Panc1 (cell line): ENCODE measurements around the gene NXT1. TPM values are rescaled to one million over a fixed set of nuclear protein-coding genes. Genes with fewer than 3 reads are reported as not detected.

Experiments
- ATAC-seq: fragments of 200-7000 bp; cut with Tn5 transposase; 2 replicates; pipeline ENCODE4 v1.9.1; 2020; ENCODE audit warnings: mild to moderate bottlenecking, moderate library complexity
- BruUV-seq: library from RNA; stranded (reverse); fragments of 400-500 nt; replicated peaks from 2 replicates; lab custom pipeline; 2021; lab: Mats Ljungman, UMichigan
- CTCF ChIA-PET: fragments of 300-600 bp; sonication (Branson Sonifier 250); formaldehyde crosslinking; loops from one replicate; lab custom pipeline; 2022; ENCODE audit warnings: antibody characterized with exemption; lab: Charles Lee
- POLR2A ChIA-PET: fragments of 300-600 bp; sonication (Branson Sonifier 250); formaldehyde crosslinking; loops from one replicate; lab custom pipeline; 2022; ENCODE audit warnings: antibody characterized with exemption; lab: Charles Lee
- DNase-seq: peaks from one replicate; pipeline ENCODE4 v3.0.0-alpha.2; 2010; ENCODE audit warnings: low read depth, low spot score
- H3K27ac ChIP-seq: 2 replicates; pipeline ENCODE4 v1.5.1; 2011; ENCODE audit warnings: mild to moderate bottlenecking, low read length, inconsistent platforms
- H3K27me3 ChIP-seq: fragments of 200-500 bp; sonication (Bioruptor generic); 2 replicates; pipeline ENCODE4 v1.6.0; 2014; ENCODE audit warnings: low read length, inconsistent platforms; ENCODE audit not compliant: control insufficient read depth, insufficient read depth
- H3K36me3 ChIP-seq: fragments of 200-500 bp; sonication (Bioruptor generic); 2 replicates; pipeline ENCODE4 v1.5.1; 2014; ENCODE audit warnings: inconsistent platforms, mild to moderate bottlenecking, low read length, moderate library complexity; ENCODE audit not compliant: control insufficient read depth, insufficient read depth
- H3K4me1 ChIP-seq: 2 replicates; pipeline ENCODE4 v1.5.1; 2011; ENCODE audit warnings: inconsistent platforms, mild to moderate bottlenecking, low read length, moderate library complexity; ENCODE audit not compliant: control insufficient read depth, insufficient read depth
- H3K4me3 ChIP-seq, 2 experiments: 2 replicates each; pipeline ENCODE4 v1.5.1; 2011 to 2012; ENCODE audit warnings: low read depth in 2 of 2, low read length in 2 of 2, mild to moderate bottlenecking in 2 of 2, inconsistent platforms in 1 of 2, moderate library complexity in 1 of 2
- H3K9me3 ChIP-seq: fragments of 200-500 bp; sonication (Bioruptor generic); 2 replicates; pipeline ENCODE4 v1.5.1; 2014; ENCODE audit warnings: low read depth, mild to moderate bottlenecking, inconsistent platforms, low read length, moderate library complexity; ENCODE audit not compliant: control insufficient read depth, insufficient read depth
- POLR2AphosphoS5 ChIP-seq: IDR thresholded peaks from 2 replicates; pipeline ENCODE4 v1.6.1; 2012; ENCODE audit warnings: mild to moderate bottlenecking, low read depth, low read length, moderate library complexity
- SIN3A ChIP-seq: IDR thresholded peaks from 2 replicates; pipeline ENCODE4 v1.6.1; 2012; ENCODE audit warnings: low read depth, mild to moderate bottlenecking, low read length, moderate library complexity, borderline replicate concordance; ENCODE audit not compliant: insufficient read depth
- TCF7L2 ChIP-seq: IDR thresholded peaks from 2 replicates; pipeline ENCODE4 v1.6.1; 2011; ENCODE audit warnings: mild to moderate bottlenecking, low read depth, low read length, inconsistent platforms
- in situ Hi-C: cut with HindIII; loops from 2 replicates; pipeline ENCODE4 v1.10.0; 2016; ENCODE audit warnings: low sequenced_read_pairs, low pct_unique_long_range_greater_than_20kb
- intact Hi-C: fragments of 100-400 bp; cut with micrococcal nuclease; formaldehyde crosslinking; loops from one replicate; pipeline ENCODE4 v1.10.0; 2022; ENCODE audit not compliant: unreplicated experiment
- total RNA-seq: library from RNA; stranded (reverse); gene quantifications from one replicate; pipeline ENCODE4 v1.2.1, GENCODE V29; 2021; ENCODE audit not compliant: unreplicated experiment
- TF ChIP-seq, protein P1 (sequence below), 2 experiments: IDR thresholded peaks; 2 replicates each; pipeline ENCODE4 v1.6.1; 2011 to 2012; ENCODE audit warnings: low read depth in 2 of 2, control low read depth in 1 of 2, low read length in 1 of 2, mild to moderate bottlenecking in 1 of 2, moderate library complexity in 1 of 2; ENCODE audit not compliant: insufficient read depth in 1 of 2
- TF ChIP-seq, protein P2 (sequence below): fragments of 450-650 bp; IDR thresholded peaks from 2 replicates; pipeline ENCODE4 v1.5.1; 2017; ENCODE audit warnings: mild to moderate bottlenecking

The NXT1 gene
- total RNA-seq, 1 experiment from 2014 or later, result 31.3 TPM

DNA sequence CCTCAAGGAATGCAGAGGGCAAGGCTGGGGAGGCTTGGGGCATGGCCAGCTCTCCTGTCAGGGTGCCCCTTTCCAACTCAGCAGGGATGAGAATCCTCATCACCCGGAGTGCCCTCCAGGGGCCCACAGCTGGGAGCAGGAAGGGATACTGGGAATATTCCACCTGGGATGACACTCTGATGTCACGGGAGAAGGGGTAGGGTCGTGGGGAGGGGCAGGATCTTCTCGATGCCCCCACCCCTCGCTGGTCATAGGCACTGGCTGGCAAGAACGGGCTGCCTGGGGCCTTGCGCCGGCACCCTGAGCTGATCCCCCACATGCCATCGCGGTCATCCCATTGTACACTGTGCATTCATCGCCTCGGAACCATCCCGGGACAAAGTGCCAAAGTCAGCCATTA lies 10.6 kb upstream of the NXT1 start:
- DNase-seq, result no peak
- Histone ChIP-seq H3K9me3 (no peaks in the 10 kb centered on the region), H3K4me1 (no peaks in the 10 kb centered on the region), H3K27ac (no peak overlapping the region), H3K36me3 (no peaks in the 10 kb centered on the region), H3K4me3 (no peak overlapping the region), H3K27me3 (no peaks in the 10 kb centered on the region)
- in situ Hi-C loops, result no loop called here
- ChIA-PET CTCF (interaction anchor here (0.8 to 1.7 kb wide), 4 partner anchors 10 to 648 kb away, joined by 3 to 20 read pairs (median 3); no protein-coding TSS in a partner anchor), POLR2A (interaction anchor here (1.0 kb wide), 1 partner anchor 10 kb away, joined by 4 read pairs; no protein-coding TSS in a partner anchor)
- TF ChIP-seq, protein P1, sequence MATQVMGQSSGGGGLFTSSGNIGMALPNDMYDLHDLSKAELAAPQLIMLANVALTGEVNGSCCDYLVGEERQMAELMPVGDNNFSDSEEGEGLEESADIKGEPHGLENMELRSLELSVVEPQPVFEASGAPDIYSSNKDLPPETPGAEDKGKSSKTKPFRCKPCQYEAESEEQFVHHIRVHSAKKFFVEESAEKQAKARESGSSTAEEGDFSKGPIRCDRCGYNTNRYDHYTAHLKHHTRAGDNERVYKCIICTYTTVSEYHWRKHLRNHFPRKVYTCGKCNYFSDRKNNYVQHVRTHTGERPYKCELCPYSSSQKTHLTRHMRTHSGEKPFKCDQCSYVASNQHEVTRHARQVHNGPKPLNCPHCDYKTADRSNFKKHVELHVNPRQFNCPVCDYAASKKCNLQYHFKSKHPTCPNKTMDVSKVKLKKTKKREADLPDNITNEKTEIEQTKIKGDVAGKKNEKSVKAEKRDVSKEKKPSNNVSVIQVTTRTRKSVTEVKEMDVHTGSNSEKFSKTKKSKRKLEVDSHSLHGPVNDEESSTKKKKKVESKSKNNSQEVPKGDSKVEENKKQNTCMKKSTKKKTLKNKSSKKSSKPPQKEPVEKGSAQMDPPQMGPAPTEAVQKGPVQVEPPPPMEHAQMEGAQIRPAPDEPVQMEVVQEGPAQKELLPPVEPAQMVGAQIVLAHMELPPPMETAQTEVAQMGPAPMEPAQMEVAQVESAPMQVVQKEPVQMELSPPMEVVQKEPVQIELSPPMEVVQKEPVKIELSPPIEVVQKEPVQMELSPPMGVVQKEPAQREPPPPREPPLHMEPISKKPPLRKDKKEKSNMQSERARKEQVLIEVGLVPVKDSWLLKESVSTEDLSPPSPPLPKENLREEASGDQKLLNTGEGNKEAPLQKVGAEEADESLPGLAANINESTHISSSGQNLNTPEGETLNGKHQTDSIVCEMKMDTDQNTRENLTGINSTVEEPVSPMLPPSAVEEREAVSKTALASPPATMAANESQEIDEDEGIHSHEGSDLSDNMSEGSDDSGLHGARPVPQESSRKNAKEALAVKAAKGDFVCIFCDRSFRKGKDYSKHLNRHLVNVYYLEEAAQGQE (IDR thresholded peaks at IDR 0.05; ENCODE audit: insufficient read depth in 1 of 2, low read depth in 2 of 2, low read length in 1 of 2), result no peak
- TF ChIP-seq POLR2AphosphoS5, result no peak
- TF ChIP-seq, protein P2, sequence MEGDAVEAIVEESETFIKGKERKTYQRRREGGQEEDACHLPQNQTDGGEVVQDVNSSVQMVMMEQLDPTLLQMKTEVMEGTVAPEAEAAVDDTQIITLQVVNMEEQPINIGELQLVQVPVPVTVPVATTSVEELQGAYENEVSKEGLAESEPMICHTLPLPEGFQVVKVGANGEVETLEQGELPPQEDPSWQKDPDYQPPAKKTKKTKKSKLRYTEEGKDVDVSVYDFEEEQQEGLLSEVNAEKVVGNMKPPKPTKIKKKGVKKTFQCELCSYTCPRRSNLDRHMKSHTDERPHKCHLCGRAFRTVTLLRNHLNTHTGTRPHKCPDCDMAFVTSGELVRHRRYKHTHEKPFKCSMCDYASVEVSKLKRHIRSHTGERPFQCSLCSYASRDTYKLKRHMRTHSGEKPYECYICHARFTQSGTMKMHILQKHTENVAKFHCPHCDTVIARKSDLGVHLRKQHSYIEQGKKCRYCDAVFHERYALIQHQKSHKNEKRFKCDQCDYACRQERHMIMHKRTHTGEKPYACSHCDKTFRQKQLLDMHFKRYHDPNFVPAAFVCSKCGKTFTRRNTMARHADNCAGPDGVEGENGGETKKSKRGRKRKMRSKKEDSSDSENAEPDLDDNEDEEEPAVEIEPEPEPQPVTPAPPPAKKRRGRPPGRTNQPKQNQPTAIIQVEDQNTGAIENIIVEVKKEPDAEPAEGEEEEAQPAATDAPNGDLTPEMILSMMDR, result no peak
- no peak for TF ChIP-seq SIN3A
- no peak for TF ChIP-seq TCF7L2
- no peak for ATAC-seq
- no TSS peak for BruUV-seq
- intact Hi-C loops, result loop anchor here (1.0 to 10.0 kb wide), 4 partner anchors 85 to 1005 kb away; no protein-coding TSS in a partner anchor

DNA sequence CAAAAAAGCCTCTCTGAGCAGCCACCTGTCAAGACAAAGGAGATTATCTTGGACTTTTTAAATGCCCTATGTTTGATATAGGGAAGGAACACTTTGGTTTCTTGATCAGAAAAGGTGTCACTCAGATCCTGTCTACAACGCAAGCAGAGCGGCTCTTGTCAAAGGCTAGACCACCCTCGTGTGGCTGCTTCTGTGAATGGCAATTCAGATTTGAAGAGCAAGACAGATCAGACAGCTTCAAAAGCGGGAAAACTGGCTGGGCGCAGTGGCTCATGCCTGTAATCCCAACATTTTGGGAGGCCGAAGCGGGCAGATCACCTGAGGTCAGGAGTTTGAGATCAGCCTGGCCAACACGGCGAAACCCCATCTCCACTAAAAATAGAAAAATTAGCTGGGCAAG lies 10.1 kb upstream of the NXT1 start:
- DNase-seq (peak; percentile 43), ATAC-seq (peak; percentile 94)
- H3K27me3 ChIP-seq, result no peaks in the 10 kb centered on the region
- intact Hi-C loops, result loop anchor here (1.0 to 10.0 kb wide), 3 partner anchors 86 to 1006 kb away; no protein-coding TSS in a partner anchor
- H3K4me1 ChIP-seq, result no peaks in the 10 kb centered on the region
- no peak overlapping the region for H3K27ac ChIP-seq
- no peak overlapping the region for H3K4me3 ChIP-seq
- in situ Hi-C loops, result no loop called here
- no peaks in the 10 kb centered on the region for H3K9me3 ChIP-seq
- CTCF ChIA-PET, result interaction anchor here (0.8 to 1.7 kb wide), 4 partner anchors 9 to 649 kb away, joined by 3 to 20 read pairs (median 3); no protein-coding TSS in a partner anchor
- H3K36me3 ChIP-seq, result no peaks in the 10 kb centered on the region
- no peak for TF ChIP-seq POLR2AphosphoS5
- TF ChIP-seq, protein P2, result peak; percentile 80
- no TSS peak for BruUV-seq
- POLR2A ChIA-PET, result interaction anchor here (0.6 to 1.0 kb wide), 2 partner anchors 9 to 12 kb away, joined by 4 to 6 read pairs; no protein-coding TSS in a partner anchor
